Mucosa of descending colon (tissue), 3 donors: ENCODE data around the gene ZC3H7B. TPM values are rescaled to one million over a fixed set of nuclear protein-coding genes. Genes with fewer than 3 reads are reported as not detected.

Experiments
- ATAC-seq: fragments of 200-7000 bp; cut with Tn5 transposase; one replicate; pipeline ENCODE4 v1.9.1; 2020; ENCODE audit warnings: mild to moderate bottlenecking, moderate library complexity
- DNase-seq, 3 donors: peaks; one replicate each; pipeline ENCODE4 v3.0.0-alpha.2; 2020
- H3K36me3 ChIP-seq: fragments of 200-600 bp; one replicate; pipeline ENCODE4 v1.8.0; 2021; ENCODE audit warnings: low read depth, mild to moderate bottlenecking
- H3K4me1 ChIP-seq: fragments of 200-600 bp; one replicate; pipeline ENCODE4 v1.8.0; 2021; ENCODE audit warnings: low read depth, mild to moderate bottlenecking
- H3K4me3 ChIP-seq: fragments of 200-600 bp; one replicate; pipeline ENCODE4 v1.8.0; 2021; ENCODE audit warnings: mild to moderate bottlenecking
- H3K9me3 ChIP-seq: fragments of 200-600 bp; one replicate; pipeline ENCODE4 v1.8.0; 2021; ENCODE audit warnings: mild to moderate bottlenecking
- CTCF ChIP-seq: fragments of 200-600 bp; IDR thresholded peaks from one replicate; pipeline ENCODE4 v1.8.0; 2022; ENCODE audit warnings: antibody characterized with exemption, mild to moderate bottlenecking
- intact Hi-C, 2 donors: fragments of 100-400 bp; cut with DNase I in 1 of 2; cut with micrococcal nuclease in 1 of 2; formaldehyde crosslinking; loops; one replicate each; pipeline versions ENCODE4 v1.11.0 to v1.11.1; 2022; cut with DNase I, micrococcal nuclease
- total RNA-seq, 3 donors: library from RNA; stranded (reverse); fragmentation: NEBNext Ultra II Directional in 2 of 3; extraction: Animal tissue kit (Norgen Biotek cat#: 25700) in 2 of 3; gene quantifications; one replicate each; pipeline versions ENCODE4 v1.2.1 to v1.2.4, GENCODE V29; 2021 to 2023
- donor health status: DM: no; HTN: no; CAD: no; lungs with moderate emphysema.
- donor health status: DM: no; HTN: no; CAD: no.
- donor health status: DM: no; HTN: yes; CAD: no.

Gene ZC3H7B
- total RNA-seq, 3 donors from 2014 or later = 37.8 to 57.5 (median 39.3) TPM

GRCh38 chr22:41367680-41368542 is 66.6 kb downstream of the ZC3H7B start:
- ATAC-seq (no peak), DNase-seq (peak in 1 of 3 donors; percentile 43)
- Histone ChIP-seq H3K4me3 (no peak overlapping the region), H3K9me3 (no peaks in the 10 kb centered on the region), H3K4me1 (peaks cover 14% of the 10 kb centered on the region), H3K36me3 (no peaks in the 10 kb centered on the region)
- intact Hi-C loops = no loop called here
- no peak for TF ChIP-seq CTCF

GRCh38 chr22:41368543-41369423 is 67.5 kb downstream of the ZC3H7B start:
- H3K36me3 ChIP-seq = no peaks in the 10 kb centered on the region
- intact Hi-C loops = no loop called here
- peaks cover 14% of the 10 kb centered on the region for H3K4me1 ChIP-seq
- no peaks in the 10 kb centered on the region for H3K9me3 ChIP-seq
- no peak for ATAC-seq
- no peak overlapping the region for H3K4me3 ChIP-seq
- no peak for DNase-seq
- no peak for TF ChIP-seq CTCF

- H3K4me3 ChIP-seq = no peak overlapping the region
- intact Hi-C loops = no loop called here
- ATAC-seq = no peak
Observed at GRCh38 chr22:41369424-41369745, 68.1 kb downstream of the ZC3H7B start.

GRCh38 chr22:41369837-41370236 is 68.5 kb downstream of the ZC3H7B start:
- DNase-seq (no peak), ATAC-seq (no peak)
- H3K4me3 ChIP-seq = no peak overlapping the region
- intact Hi-C loops = no loop called here
- H3K4me1 ChIP-seq = peaks cover 14% of the 10 kb centered on the region
- H3K36me3 ChIP-seq = no peaks in the 10 kb centered on the region
- H3K9me3 ChIP-seq = no peaks in the 10 kb centered on the region
- no peak for TF ChIP-seq CTCF

More at GRCh38 chr22:41369424-41369745, 68.1 kb downstream of the ZC3H7B start:
- Histone ChIP-seq H3K36me3 (no peaks in the 10 kb centered on the region), H3K9me3 (no peaks in the 10 kb centered on the region), H3K4me1 (peaks cover 14% of the 10 kb centered on the region)
- no peak for DNase-seq
- TF ChIP-seq CTCF = no peak

GRCh38 chr22:41377846-41378245 is 76.5 kb downstream of the ZC3H7B start:
- no peak for TF ChIP-seq CTCF
- intact Hi-C loops = no loop called here
- H3K4me1 ChIP-seq = peaks cover 11% of the 10 kb centered on the region
- no peak for ATAC-seq
- no peak for DNase-seq
- H3K36me3 ChIP-seq = no peaks in the 10 kb centered on the region
- H3K9me3 ChIP-seq = no peaks in the 10 kb centered on the region
- H3K4me3 ChIP-seq = no peak overlapping the region
